Testis (tissue), 2 donors: ENCODE data around the gene FMNL2.

Experiments used
- CTCF ChIP-seq, 3 experiments: fragments of 450-650 bp in 2 of 3; fragments of 200-600 bp in 1 of 3; sonication (generic) in 1 of 3; IDR thresholded peaks; one replicate each; pipeline ENCODE4 v1.5.1; 2016 to 2019; ENCODE audit warnings: antibody characterized with exemption in 3 of 3, mild to moderate bottlenecking in 2 of 3, moderate library complexity in 1 of 3
- POLR2A ChIP-seq: fragments of 450-650 bp; IDR thresholded peaks from one replicate; pipeline ENCODE4 v1.6.1; 2017; ENCODE audit warnings: antibody characterized with exemption, mild to moderate bottlenecking, moderate library complexity

GRCh38 chr2:152395572-152395971 lies 60.6 kb downstream of the FMNL2 start:
- TF ChIP-seq CTCF (IDR thresholded peaks at IDR 0.05) (no peak), POLR2A (no peak)
